A673 (cell line): ENCODE results near the gene RNF220. TPM values are rescaled to one million over a fixed set of nuclear protein-coding genes. Genes with fewer than 3 reads are reported as not detected.

ENCODE experiments used
- BruUV-seq: library from RNA; stranded (reverse); fragments of 400-500 nt; replicated peaks from 2 replicates; lab custom pipeline; 2021; lab: Mats Ljungman, UMichigan
- CTCF ChIA-PET: fragments of 300-600 bp; sonication (Branson Sonifier 250); formaldehyde crosslinking; loops from one replicate; lab custom pipeline; 2022; ENCODE audit warnings: antibody characterized with exemption; lab: Charles Lee
- POLR2A ChIA-PET: fragments of 300-600 bp; sonication (Branson Sonifier 250); formaldehyde crosslinking; loops from one replicate; lab custom pipeline; 2022; ENCODE audit warnings: antibody characterized with exemption; ENCODE audit not compliant: low non-redundant PET; lab: Charles Lee
- DNase-seq: peaks from one replicate; pipeline ENCODE4 v3.0.0-alpha.2; 2015; ENCODE audit warnings: low spot score
- H3K27ac ChIP-seq: fragments of 200-600 bp; sonication (generic); 2 replicates; pipeline ENCODE4 v1.5.1; 2016; ENCODE audit warnings: mixed run types, low read depth, mild to moderate bottlenecking, mixed read lengths, antibody characterized with exemption, low read length; ENCODE audit not compliant: poor library complexity, severe bottlenecking
- H3K27me3 ChIP-seq: fragments of 200-600 bp; sonication (generic); replicated peaks from 2 replicates; pipeline ENCODE4 v1.6.1; 2017; ENCODE audit warnings: mixed run types, low read depth, mild to moderate bottlenecking, mixed read lengths, antibody characterized with exemption, low read length; ENCODE audit not compliant: insufficient read depth, poor library complexity
- H3K36me3 ChIP-seq: fragments of 200-600 bp; sonication (generic); 2 replicates; pipeline ENCODE4 v1.6.1; 2016; ENCODE audit warnings: mixed run types, mild to moderate bottlenecking, mixed read lengths, antibody characterized with exemption, low read length; ENCODE audit not compliant: insufficient read depth, poor library complexity, severe bottlenecking
- H3K4me1 ChIP-seq: fragments of 200-600 bp; sonication (generic); 2 replicates; pipeline ENCODE4 v1.6.1; 2017; ENCODE audit warnings: mixed run types, mild to moderate bottlenecking, mixed read lengths, antibody characterized with exemption, low read length; ENCODE audit not compliant: insufficient read depth, poor library complexity, severe bottlenecking
- H3K4me3 ChIP-seq: fragments of 200-600 bp; sonication (generic); 2 replicates; pipeline ENCODE4 v1.5.1; 2016; ENCODE audit warnings: low read depth, mixed run types, mild to moderate bottlenecking, mixed read lengths, low read length; ENCODE audit not compliant: poor library complexity, severe bottlenecking
- H3K9me3 ChIP-seq: fragments of 200-600 bp; sonication (generic); 2 replicates; pipeline ENCODE4 v1.6.1; 2016; ENCODE audit warnings: mixed run types, low read depth, mild to moderate bottlenecking, mixed read lengths, antibody characterized with exemption, low read length; ENCODE audit not compliant: poor library complexity, severe bottlenecking
- EZH2 ChIP-seq: fragments of 200-600 bp; sonication (generic); IDR thresholded peaks from 2 replicates; pipeline ENCODE4 v1.6.1; 2017; ENCODE audit warnings: borderline replicate concordance, low read depth, mild to moderate bottlenecking, mixed read lengths, antibody characterized with exemption, low read length; ENCODE audit not compliant: poor library complexity, severe bottlenecking
- intact Hi-C: fragments of 100-400 bp; cut with micrococcal nuclease; formaldehyde crosslinking; loops from one replicate; pipeline ENCODE4 v1.10.0; 2022; ENCODE audit not compliant: unreplicated experiment
- total RNA-seq: library from RNA; stranded (reverse); gene quantifications from 2 replicates; pipeline ENCODE4 v1.2.3, GENCODE V29; 2021
- TF ChIP-seq, protein P1 (sequence below): fragments of 300-800, 200-600 bp; sonication (generic); conservative IDR thresholded peaks from 2 replicates; pipeline ENCODE4 v1.5.1; 2017; ENCODE audit warnings: low read depth, mild to moderate bottlenecking, antibody characterized with exemption, low read length, moderate library complexity, mixed read lengths

Gene RNF220
- total RNA-seq, 1 experiment from 2014 or later = 80.6 TPM

- ChIA-PET POLR2A (interaction anchor here (0.6 kb wide), 1 partner anchor 264 kb away, joined by 7 read pairs; no protein-coding TSS in a partner anchor), CTCF (no interaction called here)
- no peaks in the 10 kb centered on the region for H3K27me3 ChIP-seq
- H3K36me3 ChIP-seq = peaks cover 39% of the 10 kb centered on the region
- TF ChIP-seq EZH2 = no peak
- TF ChIP-seq, protein P1, sequence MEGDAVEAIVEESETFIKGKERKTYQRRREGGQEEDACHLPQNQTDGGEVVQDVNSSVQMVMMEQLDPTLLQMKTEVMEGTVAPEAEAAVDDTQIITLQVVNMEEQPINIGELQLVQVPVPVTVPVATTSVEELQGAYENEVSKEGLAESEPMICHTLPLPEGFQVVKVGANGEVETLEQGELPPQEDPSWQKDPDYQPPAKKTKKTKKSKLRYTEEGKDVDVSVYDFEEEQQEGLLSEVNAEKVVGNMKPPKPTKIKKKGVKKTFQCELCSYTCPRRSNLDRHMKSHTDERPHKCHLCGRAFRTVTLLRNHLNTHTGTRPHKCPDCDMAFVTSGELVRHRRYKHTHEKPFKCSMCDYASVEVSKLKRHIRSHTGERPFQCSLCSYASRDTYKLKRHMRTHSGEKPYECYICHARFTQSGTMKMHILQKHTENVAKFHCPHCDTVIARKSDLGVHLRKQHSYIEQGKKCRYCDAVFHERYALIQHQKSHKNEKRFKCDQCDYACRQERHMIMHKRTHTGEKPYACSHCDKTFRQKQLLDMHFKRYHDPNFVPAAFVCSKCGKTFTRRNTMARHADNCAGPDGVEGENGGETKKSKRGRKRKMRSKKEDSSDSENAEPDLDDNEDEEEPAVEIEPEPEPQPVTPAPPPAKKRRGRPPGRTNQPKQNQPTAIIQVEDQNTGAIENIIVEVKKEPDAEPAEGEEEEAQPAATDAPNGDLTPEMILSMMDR = no peak
- no peak overlapping the region for H3K27ac ChIP-seq
- no peaks in the 10 kb centered on the region for H3K9me3 ChIP-seq
- no peak for DNase-seq
- intact Hi-C loops = loop anchor here (5.0 to 10.0 kb wide), 2 partner anchors 432 to 555 kb away; no protein-coding TSS in a partner anchor
- BruUV-seq = no TSS peak
- H3K4me3 ChIP-seq = no peak overlapping the region
- no peaks in the 10 kb centered on the region for H3K4me1 ChIP-seq
Measured at GRCh38 chr1:44649788-44650158, 244.7 kb downstream of the RNF220 start.

GRCh38 chr1:44650159-44650831 is 245.2 kb downstream of the RNF220 start:
- no TSS peak for BruUV-seq
- Histone ChIP-seq H3K27me3 (no peaks in the 10 kb centered on the region), H3K4me1 (no peaks in the 10 kb centered on the region), H3K9me3 (no peaks in the 10 kb centered on the region), H3K36me3 (peaks cover 34% of the 10 kb centered on the region), H3K4me3 (no peak overlapping the region), H3K27ac (no peak overlapping the region)
- intact Hi-C loops = loop anchor here (5.0 to 10.0 kb wide), 2 partner anchors 433 to 555 kb away; no protein-coding TSS in a partner anchor
- DNase-seq = no peak
- no peak for TF ChIP-seq EZH2
- TF ChIP-seq, protein P1 = no peak
- POLR2A ChIA-PET = interaction anchor here (0.6 kb wide), 2 partner anchors 34 to 263 kb away, joined by 4 to 7 read pairs; no protein-coding TSS in a partner anchor
- CTCF ChIA-PET = interaction anchor here (1.1 kb wide), 1 partner anchor 16 kb away, joined by 3 read pairs; no protein-coding TSS in a partner anchor

DNA sequence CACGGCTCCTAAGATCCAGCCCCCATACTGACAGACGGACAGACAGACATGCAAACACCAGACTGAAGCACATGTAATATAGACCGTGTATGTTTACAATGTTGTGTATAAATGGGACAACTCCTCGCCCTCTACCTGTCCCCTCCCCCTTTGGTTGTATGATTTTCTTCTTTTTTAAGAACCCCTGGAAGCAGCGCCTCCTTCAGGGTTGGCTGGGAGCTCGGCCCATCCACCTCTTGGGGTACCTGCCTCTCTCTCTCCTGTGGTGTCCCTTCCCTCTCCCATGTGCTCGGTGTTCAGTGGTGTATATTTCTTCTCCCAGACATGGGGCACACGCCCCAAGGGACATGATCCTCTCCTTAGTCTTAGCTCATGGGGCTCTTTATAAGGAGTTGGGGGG is 246.0 kb downstream of the RNF220 start:
- no peaks in the 10 kb centered on the region for H3K4me1 ChIP-seq
- H3K4me3 ChIP-seq = no peak overlapping the region
- ChIA-PET CTCF (interaction anchor here (1.1 kb wide), 1 partner anchor 17 kb away, joined by 3 read pairs; no protein-coding TSS in a partner anchor), POLR2A (no interaction called here)
- no peak overlapping the region for H3K27ac ChIP-seq
- DNase-seq = no peak
- H3K9me3 ChIP-seq = no peaks in the 10 kb centered on the region
- BruUV-seq = TSS peak; percentile 84
- no peaks in the 10 kb centered on the region for H3K27me3 ChIP-seq
- H3K36me3 ChIP-seq = peaks cover 26% of the 10 kb centered on the region
- no peak for TF ChIP-seq EZH2
- TF ChIP-seq, protein P1 = no peak
- intact Hi-C loops = loop anchor here (5.0 to 10.0 kb wide), 2 partner anchors 434 to 556 kb away; no protein-coding TSS in a partner anchor
